SK-N-MC (cell line): ENCODE results near the gene CALR3.
"Not testable (repeated sequence)": the region's sequence is repeated elsewhere in the genome, so short reads cannot be mapped to it uniquely, and the experiment has no call there.

Experiments
- DNase-seq: peaks from one replicate; pipeline ENCODE4 v3.0.0-alpha.2; 2011; ENCODE audit warnings: low read depth, low spot score
- H3K27ac ChIP-seq: fragments of 200-600 bp; sonication (generic); 2 replicates; pipeline ENCODE4 v1.5.1; 2016; ENCODE audit warnings: mixed run types
- H3K36me3 ChIP-seq: fragments of 200-600 bp; sonication (generic); 2 replicates; pipeline ENCODE4 v1.6.1; 2017; ENCODE audit warnings: antibody characterized with exemption, low read length, mixed read lengths; ENCODE audit not compliant: insufficient read depth
- H3K4me3 ChIP-seq: fragments of 200-600 bp; sonication (generic); 2 replicates; pipeline ENCODE4 v1.5.1; 2016
- H3K9ac ChIP-seq: fragments of 200-600 bp; sonication (generic); 2 replicates; pipeline ENCODE4 v1.8.0; 2017; ENCODE audit warnings: mixed run types, mixed read lengths; ENCODE audit not compliant: insufficient read length
- H3K9me3 ChIP-seq: fragments of 200-600 bp; sonication (generic); 2 replicates; pipeline ENCODE4 v1.6.1; 2017; ENCODE audit warnings: low read depth, mild to moderate bottlenecking, antibody characterized with exemption, low read length, moderate library complexity, mixed read lengths
- EZH2 ChIP-seq: fragments of 200-600 bp; sonication (generic); IDR thresholded peaks from one replicate; pipeline ENCODE4 v1.6.1; 2017; ENCODE audit warnings: antibody characterized with exemption
- FOXP2 ChIP-seq: optimal IDR thresholded peaks from 2 replicates; pipeline ENCODE3; 2011; ENCODE audit warnings: mild to moderate bottlenecking, moderate library complexity; ENCODE audit not compliant: insufficient read depth; ENCODE audit errors: extremely low read length, control extremely low read depth
- POLR2AphosphoS5 ChIP-seq: IDR thresholded peaks from 2 replicates; pipeline ENCODE4 v1.6.1; 2012; ENCODE audit warnings: mild to moderate bottlenecking, low read depth, low read length, borderline replicate concordance

CALR3 gene

GRCh38 chr19:16520074-16520973 is 24.4 kb upstream of the CALR3 start:
- Histone ChIP-seq H3K9me3 (no peaks in the 10 kb centered on the region), H3K9ac (no peak overlapping the region), H3K4me3 (no peak overlapping the region), H3K36me3 (peaks cover 83% of the 10 kb centered on the region), H3K27ac (no peak overlapping the region)
- TF ChIP-seq EZH2 (no peak), FOXP2 (no peak), POLR2AphosphoS5 (no peak)
- DNase-seq, result no peak

DNA sequence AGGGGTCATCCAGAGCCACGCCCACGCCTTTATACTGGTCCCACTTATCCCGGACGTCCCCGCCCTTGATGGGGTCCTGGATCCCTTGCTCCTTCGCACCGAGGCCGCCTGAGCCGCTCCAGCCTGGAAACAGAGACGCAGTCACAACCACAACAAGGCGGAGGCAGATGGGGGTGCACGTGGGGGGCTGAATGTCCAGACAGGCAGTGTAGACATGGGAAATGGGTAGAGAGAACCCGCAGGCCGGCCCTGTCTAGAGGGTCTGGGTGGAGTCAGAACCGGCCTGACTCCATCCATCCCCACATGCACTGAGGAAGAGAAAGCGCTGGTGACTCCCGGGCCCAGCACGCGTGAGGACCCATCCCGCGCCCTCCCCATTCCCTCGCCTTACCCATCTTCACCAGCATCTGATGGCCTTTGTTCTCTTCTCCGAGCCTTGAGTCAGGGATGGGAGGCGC is 23.3 kb upstream of the CALR3 start:
- Histone ChIP-seq H3K9ac (no peak overlapping the region), H3K4me3 (no peak overlapping the region), H3K9me3 (no peaks in the 10 kb centered on the region), H3K27ac (no peak overlapping the region), H3K36me3 (peaks cover 76% of the 10 kb centered on the region)
- no peak for TF ChIP-seq EZH2
- no peak for TF ChIP-seq POLR2AphosphoS5
- TF ChIP-seq FOXP2, result no peak
- DNase-seq, result no peak

- no peak overlapping the region for H3K4me3 ChIP-seq
- H3K9me3 ChIP-seq, result no peaks in the 10 kb centered on the region
- peaks cover 70% of the 10 kb centered on the region for H3K36me3 ChIP-seq
- peak overlapping the region; percentile 30; the same call in 1 of the 2 replicates for H3K27ac ChIP-seq
- no peak for TF ChIP-seq FOXP2
- no peak; the same call in 1 of the 2 replicates for TF ChIP-seq POLR2AphosphoS5
- no peak for TF ChIP-seq EZH2
- no peak overlapping the region for H3K9ac ChIP-seq
- no peak for DNase-seq
These were observed 22.7 kb upstream of the CALR3 start for GRCh38 chr19:16518483-16519229.

- H3K27ac ChIP-seq, result peak overlapping the region; percentile 30; the same call in 1 of the 2 replicates
- H3K36me3 ChIP-seq, result peaks cover 64% of the 10 kb centered on the region
- no peak for DNase-seq
- no peaks in the 10 kb centered on the region for H3K9me3 ChIP-seq
- H3K4me3 ChIP-seq, result no peak overlapping the region
- H3K9ac ChIP-seq, result no peak overlapping the region
- TF ChIP-seq POLR2AphosphoS5 (no peak), EZH2 (no peak), FOXP2 (no peak)
These were observed 22.1 kb upstream of the CALR3 start for GRCh38 chr19:16518061-16518460.

DNA sequence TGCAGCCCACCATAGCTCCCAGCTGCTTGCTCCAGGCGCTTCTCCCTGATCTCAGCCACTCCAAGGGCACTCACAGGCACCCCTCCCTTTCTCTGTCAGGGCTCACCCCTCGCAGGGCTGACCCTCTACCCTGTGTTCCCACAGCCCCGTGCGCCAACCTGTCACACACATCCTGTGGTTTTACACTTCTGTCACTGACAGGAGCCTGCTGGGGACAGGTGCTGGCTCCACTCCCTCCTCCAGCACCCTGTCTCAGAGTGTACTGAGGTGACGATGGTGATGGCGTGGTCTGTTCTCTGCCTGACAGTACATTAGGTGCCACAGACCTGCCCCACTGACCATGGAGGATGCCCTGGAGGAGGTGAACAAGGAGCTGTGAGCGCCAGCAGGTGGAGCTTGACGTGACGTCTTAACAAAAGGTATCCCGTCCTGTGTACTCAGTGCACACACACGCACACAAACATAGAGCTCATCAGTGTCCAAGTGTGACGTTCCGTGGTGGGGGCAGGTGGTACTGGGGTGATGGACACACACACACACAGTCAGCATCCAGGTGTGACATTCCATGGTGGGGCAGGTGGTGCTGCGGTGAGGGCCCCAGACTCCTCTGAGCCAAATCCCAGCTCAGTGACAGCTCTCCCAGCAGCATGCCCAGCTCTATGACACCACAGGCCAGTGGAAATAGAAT is 21.1 kb upstream of the CALR3 start:
- Histone ChIP-seq H3K4me3 (no peak overlapping the region), H3K9me3 (no peaks in the 10 kb centered on the region), H3K9ac (no peak overlapping the region), H3K27ac (no peak overlapping the region), H3K36me3 (peaks cover 57% of the 10 kb centered on the region)
- no peak for TF ChIP-seq POLR2AphosphoS5
- TF ChIP-seq FOXP2, result no peak
- TF ChIP-seq EZH2, result no peak
- DNase-seq, result no peak

GRCh38 chr19:16516381-16516780 is 20.4 kb upstream of the CALR3 start:
- peaks cover 50% of the 10 kb centered on the region for H3K36me3 ChIP-seq
- no peak overlapping the region for H3K9ac ChIP-seq
- H3K9me3 ChIP-seq, result no peaks in the 10 kb centered on the region
- H3K27ac ChIP-seq, result no peak overlapping the region
- TF ChIP-seq EZH2, result no peak
- TF ChIP-seq POLR2AphosphoS5, result no peak
- TF ChIP-seq FOXP2, result no peak
- no peak for DNase-seq
- H3K4me3 ChIP-seq, result no peak overlapping the region

DNA sequence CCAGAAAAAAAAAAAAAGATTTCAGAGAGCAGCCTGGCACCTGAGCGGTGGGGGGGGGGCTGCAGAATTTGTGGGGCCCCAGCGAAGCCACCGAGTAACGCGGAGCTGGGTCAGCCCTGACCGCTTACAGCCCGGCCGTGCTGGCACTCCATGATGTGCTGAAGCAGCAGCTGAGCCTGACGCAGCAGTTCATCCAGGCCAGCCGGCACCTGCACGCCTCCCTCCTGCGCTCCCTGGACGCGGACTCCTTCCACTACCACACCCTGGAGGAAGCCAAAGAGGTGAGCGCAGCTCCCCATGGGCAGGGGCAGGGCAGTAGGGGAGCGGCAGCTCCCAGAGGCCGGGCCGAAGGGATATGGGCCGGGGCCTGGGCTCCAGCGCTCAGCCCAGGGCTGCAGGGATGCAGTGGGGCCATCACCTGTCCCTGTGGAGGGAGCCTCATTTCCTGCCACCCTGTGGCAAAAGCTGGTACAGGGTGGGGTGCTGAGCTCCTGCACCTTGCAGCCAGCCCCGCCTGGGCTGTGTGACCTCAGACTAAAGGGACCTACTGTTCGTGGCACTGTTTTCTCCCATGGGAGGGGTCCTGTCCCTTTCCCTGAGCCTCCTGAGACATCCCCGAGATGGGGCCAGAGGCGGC is 18.5 kb upstream of the CALR3 start:
- no peak for TF ChIP-seq EZH2
- TF ChIP-seq POLR2AphosphoS5, result no peak
- no peak for TF ChIP-seq FOXP2

GRCh38 chr19:16512611-16513010 is 16.6 kb upstream of the CALR3 start:
- H3K4me3 ChIP-seq, H3K27ac ChIP-seq, DNase-seq, H3K9me3 ChIP-seq, H3K9ac ChIP-seq: not testable (repeated sequence)
- peaks cover 22% of the 10 kb centered on the region for H3K36me3 ChIP-seq

More for the DNA sequence above, 18.5 kb upstream of the CALR3 start:
- DNase-seq, result no peak
- Histone ChIP-seq H3K4me3 (no peak overlapping the region), H3K36me3 (peaks cover 38% of the 10 kb centered on the region), H3K27ac (no peak overlapping the region), H3K9me3 (no peaks in the 10 kb centered on the region), H3K9ac (no peak overlapping the region)
